Measurements from ENCODE around the gene ATP6V0B. TPM values are rescaled to one million over a fixed set of nuclear protein-coding genes. Genes with fewer than 3 reads are reported as not detected.
A peak's percentile ranks its signal among the peaks of the same experiment; 100 is the strongest.

The ATP6V0B gene
- total RNA-seq, 1 experiment from 2014 or later = 241 TPM

- peak overlapping the region; percentile 66 for H3K27ac ChIP-seq (ENCODE audit: low read length)
- H3K27me3 ChIP-seq (ENCODE audit: low read length) = no peaks in the 10 kb centered on the region
- peaks cover 84% of the 10 kb centered on the region for H3K79me2 ChIP-seq (ENCODE audit: low read length)
- DNase-seq (peak; percentile 40), ATAC-seq (peak; percentile 16)
- no peaks in the 10 kb centered on the region for H3K9me2 ChIP-seq (replicated peaks; ENCODE audit: low read length)
- H3F3A ChIP-seq (ENCODE audit: low read length, unreplicated experiment) = no peaks in the 10 kb centered on the region
- intact Hi-C loops (cut with micrococcal nuclease) = no loop called here
- H3K9ac ChIP-seq (ENCODE audit: low read length) = peak overlapping the region; percentile 84
- no peaks in the 10 kb centered on the region for H3K9me3 ChIP-seq (ENCODE audit: low read length)
- POLR2A ChIA-PET (ENCODE audit: unreplicated experiment) = no interaction called here
- H4K20me1 ChIP-seq (ENCODE audit: low read length) = peaks cover 23% of the 10 kb centered on the region; the same call in 1 of the 2 replicates
- peak overlapping the region; percentile 80 for H2AFZ ChIP-seq (ENCODE audit: low read length)
- TSS peak; percentile 18 for BruUV-seq (replicated peaks)
- peaks cover 48% of the 10 kb centered on the region for H3K4me1 ChIP-seq (ENCODE audit: insufficient read depth, low read length)
- no peak for TF ChIP-seq EZH2phosphoT487 (IDR thresholded peaks at IDR 0.05; ENCODE audit: borderline replicate concordance, low read length)
- no peak for TF ChIP-seq EZH2 (IDR thresholded peaks at IDR 0.05; ENCODE audit: low read length, unreplicated experiment)
- TF ChIP-seq CTCF (conservative IDR thresholded peaks at IDR 0.05; ENCODE audit: low read depth, low read length) = no peak
- peak overlapping the region; percentile 97 for H3K4me2 ChIP-seq (ENCODE audit: low read length)
- peaks cover 26% of the 10 kb centered on the region for H3K36me3 ChIP-seq (ENCODE audit: low read depth, low read length)
- peak overlapping the region; percentile 77 for H3K4me3 ChIP-seq (ENCODE audit: low read length)
- CTCF ChIA-PET = no interaction called here
Measured at GRCh38 chr1:43979528-43980254, 4.9 kb downstream of the ATP6V0B start.

DNA sequence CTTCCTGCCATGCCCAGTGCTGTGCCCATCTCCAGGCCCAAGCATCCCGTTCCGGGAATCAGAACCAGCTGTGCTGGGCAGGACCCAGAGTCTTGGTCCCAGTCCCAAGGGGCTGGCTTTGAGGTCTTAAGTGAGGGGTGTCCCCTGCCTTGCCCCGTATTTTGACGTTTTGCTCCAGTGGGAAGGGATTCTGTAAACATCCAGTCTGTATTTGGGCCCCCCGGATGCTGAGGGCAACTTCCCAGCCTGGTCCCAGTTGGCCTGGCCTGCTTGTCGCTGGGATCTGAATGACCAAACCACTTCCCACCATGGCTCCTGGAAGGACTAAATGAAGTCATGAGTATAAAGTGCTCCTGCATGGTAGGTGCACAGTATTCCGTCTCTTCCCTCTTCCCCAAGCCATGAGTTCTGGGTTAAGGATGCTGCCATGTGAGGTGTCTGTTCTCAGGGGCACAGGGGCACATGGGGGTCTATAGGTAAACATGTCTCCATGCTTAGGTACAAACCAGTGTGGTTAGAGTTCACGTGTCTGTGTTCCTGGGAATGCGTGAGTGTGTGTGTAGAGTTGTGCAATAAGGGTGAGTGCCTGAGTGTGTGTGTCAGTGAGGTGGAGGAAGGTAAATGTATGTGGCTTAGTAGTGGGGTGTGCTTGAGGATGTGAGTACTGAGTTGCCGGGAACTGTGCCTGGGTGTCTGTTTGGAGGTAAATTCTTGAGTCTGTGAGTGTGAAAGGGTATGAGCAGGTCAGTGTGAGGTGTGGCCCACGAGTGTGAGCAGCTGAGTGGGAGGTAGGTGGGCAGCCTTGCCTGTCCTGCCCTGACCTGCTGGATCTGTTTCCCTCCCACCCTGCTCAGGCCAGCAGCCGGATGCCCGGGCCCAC lies 5.7 kb downstream of the ATP6V0B start:
- Histone ChIP-seq H3K9ac (ENCODE audit: low read length) (peak overlapping the region; percentile 84), H3K36me3 (ENCODE audit: low read depth, low read length) (peaks cover 26% of the 10 kb centered on the region), H3K4me2 (ENCODE audit: low read length) (peak overlapping the region; percentile 97), H3K9me2 (replicated peaks; ENCODE audit: low read length) (no peaks in the 10 kb centered on the region), H3K4me3 (ENCODE audit: low read length) (peak overlapping the region; percentile 77), H3K27ac (ENCODE audit: low read length) (peak overlapping the region; percentile 66), H2AFZ (ENCODE audit: low read length) (peak overlapping the region; percentile 80; the same call in 1 of the 2 replicates), H4K20me1 (ENCODE audit: low read length) (peaks cover 23% of the 10 kb centered on the region; the same call in 1 of the 2 replicates), H3K27me3 (ENCODE audit: low read length) (no peaks in the 10 kb centered on the region), H3F3A (ENCODE audit: low read length, unreplicated experiment) (no peaks in the 10 kb centered on the region), H3K9me3 (ENCODE audit: low read length) (no peaks in the 10 kb centered on the region), H3K79me2 (ENCODE audit: low read length) (peaks cover 77% of the 10 kb centered on the region), H3K4me1 (ENCODE audit: insufficient read depth, low read length) (peaks cover 48% of the 10 kb centered on the region)
- TF ChIP-seq EZH2phosphoT487 (IDR thresholded peaks at IDR 0.05; ENCODE audit: borderline replicate concordance, low read length) = no peak
- no peak for TF ChIP-seq EZH2 (IDR thresholded peaks at IDR 0.05; ENCODE audit: low read length, unreplicated experiment)
- no peak for TF ChIP-seq CTCF (conservative IDR thresholded peaks at IDR 0.05; ENCODE audit: low read depth, low read length)
- intact Hi-C loops (cut with micrococcal nuclease) = no loop called here
- CTCF ChIA-PET = no interaction called here
- ATAC-seq (no peak), DNase-seq (peak; percentile 39)
- POLR2A ChIA-PET (ENCODE audit: unreplicated experiment) = no interaction called here
- no TSS peak for BruUV-seq (replicated peaks)
